ENCODE results near the gene SMIM33. TPM values are rescaled to one million over a fixed set of nuclear protein-coding genes. Genes with fewer than 3 reads are reported as not detected.

SMIM33 gene
- under 1 TPM in 1 of 2 experiments, not detected in 1; 0.08 TPM for total RNA-seq
- polyA plus RNA-seq (2013, experiment 1 of 2) = 0.29 TPM
- 0.65 TPM for polyA plus RNA-seq (2013, experiment 2 of 2)
- 0 to 2.0 (median 0.50) reads per million in 172 experiments for total RNA-seq

DNA sequence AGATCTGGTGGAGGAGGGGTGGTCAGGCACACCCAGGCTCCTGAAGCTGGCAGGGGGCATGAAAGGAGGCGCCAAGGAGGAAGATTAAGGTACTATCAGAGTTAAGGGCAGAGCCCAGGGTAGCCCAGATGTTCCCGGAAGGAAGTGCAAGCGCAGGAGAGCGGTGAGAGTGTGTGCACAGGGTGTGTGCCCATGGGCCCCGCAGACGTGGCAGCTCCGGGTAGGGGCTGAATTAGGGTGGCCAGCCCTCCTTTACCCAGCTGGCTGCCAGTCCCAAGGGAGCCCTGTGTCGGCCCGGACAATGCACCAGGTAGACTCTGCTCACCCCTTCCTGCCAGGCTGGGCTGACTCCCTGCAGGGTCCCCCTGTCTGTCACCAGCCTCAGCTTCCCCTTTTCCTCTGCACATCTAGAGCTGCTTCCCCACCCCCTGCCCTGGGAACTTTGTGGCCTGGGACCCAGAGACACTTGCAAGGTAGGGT lies at the start of gene SMIM33:
TSS of gene SMIM33 (plus strand) at position 184 of the 480 bp plus-strand sequence. CDS start at position 302, 118 bp downstream.
- H3K27ac ChIP-seq (ENCODE audit: low read depth in 1 of 2, low read length in 2 of 2) = peak within 1 kb of the TSS; percentile 64 to 65
- Mint-ChIP-seq H3K9me3 (no peaks in the 10 kb centered on the region), H3K4me3 (peak within 1 kb of the TSS; percentile 88), H3K27me3 (no peaks in the 10 kb centered on the region), H3K4me1 (ENCODE audit: low read depth) (peaks cover 77% of the 10 kb centered on the region), H3K27ac (peak within 1 kb of the TSS; percentile 92), H3K36me3 (ENCODE audit: low read depth) (peaks cover 10% of the 10 kb centered on the region)
- no peaks in the 10 kb centered on the region for H3K27me3 ChIP-seq (ENCODE audit: control insufficient read depth in 1 of 2, insufficient read depth in 2 of 2, low read length in 2 of 2)
- peak within 1 kb of the TSS; percentile 59 for H3K4me3 ChIP-seq (ENCODE audit: low read length)
- POLR2A ChIA-PET = interaction anchor here (0.6 to 3.6 kb wide), 10 partner anchors 8 to 90 kb away, joined by 3 to 42 read pairs (median 4); partner anchors contain the start of genes DNAJC18 and STING1
- no peaks in the 10 kb centered on the region for H3K9me3 ChIP-seq (ENCODE audit: control insufficient read depth in 1 of 2, insufficient read depth in 1 of 2, low read length in 2 of 2)
- no peak for TF ChIP-seq CTCF (IDR thresholded peaks at IDR 0.05)
- H3K36me3 ChIP-seq (ENCODE audit: insufficient read depth, low read length) = peaks cover 15% of the 10 kb centered on the region
- intact Hi-C loops (cut with DNase I, micrococcal nuclease) = loop anchor here (5.0 kb wide), 3 partner anchors 34 to 49 kb away; partner anchors contain the start of gene DNAJC18 (in 1 of the 2)
- ATAC-seq (ENCODE audit: poor library complexity) (peak; percentile 70), DNase-seq (peak in 10 of 14 experiments; percentile 27 to 70 (median 41))
- CTCF ChIA-PET = interaction anchor here (0.9 to 2.1 kb wide), 2 partner anchors 12 to 47 kb away, joined by 3 to 5 read pairs; no protein-coding TSS in a partner anchor
- peaks cover 85% of the 10 kb centered on the region for H3K4me1 ChIP-seq (ENCODE audit: insufficient read depth, low read length)

DNA sequence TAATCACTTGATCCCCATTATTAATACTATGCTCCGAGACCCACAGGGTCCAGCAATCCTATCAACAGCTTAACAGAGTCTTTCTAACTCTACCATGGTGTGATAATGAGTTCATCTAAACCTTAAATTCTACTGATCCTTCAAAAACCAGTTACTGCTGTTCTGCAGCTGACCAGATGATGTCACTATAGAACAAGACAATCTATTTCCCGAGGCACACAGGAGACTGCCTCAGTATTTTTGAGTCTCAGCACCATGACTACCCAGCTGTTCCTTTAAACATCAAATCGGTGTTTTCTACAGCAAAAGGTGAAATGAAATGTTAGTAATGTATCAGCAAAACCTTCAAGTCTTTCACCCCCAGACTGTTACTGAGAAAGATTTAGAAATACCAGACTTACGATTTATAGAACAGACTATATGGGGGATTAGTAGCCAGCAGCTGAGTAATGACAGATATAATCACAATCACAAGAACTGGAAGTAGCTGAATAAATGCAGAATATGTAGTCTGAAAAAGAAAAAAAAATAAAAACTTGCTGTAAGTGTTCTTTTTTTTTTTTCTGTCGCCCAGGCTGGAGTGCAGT lies 48.4 kb upstream of the SMIM33 start:
- peaks cover 16% of the 10 kb centered on the region for H3K36me3 ChIP-seq (ENCODE audit: insufficient read depth, low read length)
- intact Hi-C loops (cut with DNase I, micrococcal nuclease) = loop anchor here (1.0 to 10.0 kb wide), 8 partner anchors 36 to 345 kb away; partner anchors contain the start of gene SMIM33 (in 1 of the 2)
- H3K4me3 ChIP-seq (ENCODE audit: low read length) = no peak overlapping the region
- peak; percentile 93 for TF ChIP-seq CTCF (IDR thresholded peaks at IDR 0.05)
- ChIA-PET POLR2A (interaction anchor here (0.9 to 2.9 kb wide), 12 partner anchors 15 to 143 kb away, joined by 3 to 33 read pairs (median 6); partner anchors contain the start of genes DNAJC18, MATR3, SMIM33 and SPATA24), CTCF (interaction anchor here (0.6 to 7.2 kb wide), 36 partner anchors 9 to 343 kb away, joined by 3 to 132 read pairs (median 4); partner anchors contain the start of genes DNAJC18, ECSCR, PAIP2 and SPATA24)
- peaks cover 2% of the 10 kb centered on the region for H3K4me1 ChIP-seq (ENCODE audit: insufficient read depth, low read length)
- H3K36me3 Mint-ChIP-seq (ENCODE audit: low read depth) = peaks cover 60% of the 10 kb centered on the region
- peaks cover 14% of the 10 kb centered on the region for H3K4me1 Mint-ChIP-seq (ENCODE audit: low read depth)
- ATAC-seq (ENCODE audit: poor library complexity) (peak; percentile 99), DNase-seq (peak in 10 of 14 experiments; percentile 28 to 87 (median 50))
- peak overlapping the region; percentile 3 for H3K27ac Mint-ChIP-seq
- no peaks in the 10 kb centered on the region for H3K27me3 Mint-ChIP-seq
- no peak overlapping the region for H3K27ac ChIP-seq (ENCODE audit: low read depth in 1 of 2, low read length in 2 of 2)
- H3K27me3 ChIP-seq (ENCODE audit: control insufficient read depth in 1 of 2, insufficient read depth in 2 of 2, low read length in 2 of 2) = no peaks in the 10 kb centered on the region
- no peak overlapping the region for H3K4me3 Mint-ChIP-seq
- H3K9me3 Mint-ChIP-seq = no peaks in the 10 kb centered on the region
- no peaks in the 10 kb centered on the region for H3K9me3 ChIP-seq (ENCODE audit: control insufficient read depth in 1 of 2, insufficient read depth in 1 of 2, low read length in 2 of 2)

DNA sequence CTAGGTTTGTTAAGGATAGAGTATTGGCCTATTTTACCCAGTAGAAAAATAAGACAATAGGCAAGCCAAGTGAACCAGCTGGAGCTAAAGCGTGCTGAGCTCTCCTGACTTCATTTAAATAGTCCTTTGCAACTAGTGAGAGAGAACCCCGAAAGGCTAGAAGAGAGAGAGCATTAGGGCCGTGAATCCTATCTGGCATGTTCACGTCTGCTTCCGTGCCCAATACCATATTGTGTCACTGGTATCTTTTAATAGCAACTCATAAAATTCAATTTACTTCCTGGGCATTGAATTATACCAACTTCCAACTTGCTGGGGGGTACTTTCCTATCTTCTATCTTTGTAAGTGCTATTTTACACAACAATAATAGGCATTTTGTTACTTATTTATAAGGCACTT lies 45.3 kb upstream of the SMIM33 start:
- no peaks in the 10 kb centered on the region for H3K27me3 Mint-ChIP-seq
- ATAC-seq (ENCODE audit: poor library complexity) = no peak
- POLR2A ChIA-PET = interaction anchor here (1.4 kb wide), 1 partner anchor 68 kb away, joined by 3 read pairs; no protein-coding TSS in a partner anchor
- no peak for DNase-seq
- CTCF ChIA-PET = no interaction called here
- intact Hi-C loops (cut with DNase I, micrococcal nuclease) = loop anchor here in 1 of 2 experiments (10.0 kb wide), 1 partner anchor 189 kb away; no protein-coding TSS in a partner anchor
- H3K27ac Mint-ChIP-seq = no peak overlapping the region
- H3K27ac ChIP-seq (ENCODE audit: low read depth in 1 of 2, low read length in 2 of 2) = no peak overlapping the region
- H3K4me1 ChIP-seq (ENCODE audit: insufficient read depth, low read length) = peaks cover 6% of the 10 kb centered on the region
- peaks cover 23% of the 10 kb centered on the region for H3K4me1 Mint-ChIP-seq (ENCODE audit: low read depth)
- H3K4me3 Mint-ChIP-seq = no peak overlapping the region
- H3K36me3 ChIP-seq (ENCODE audit: insufficient read depth, low read length) = peaks cover 11% of the 10 kb centered on the region
- H3K27me3 ChIP-seq (ENCODE audit: control insufficient read depth in 1 of 2, insufficient read depth in 2 of 2, low read length in 2 of 2) = no peaks in the 10 kb centered on the region
- no peak for TF ChIP-seq CTCF (IDR thresholded peaks at IDR 0.05)
- H3K9me3 Mint-ChIP-seq = no peaks in the 10 kb centered on the region
- H3K4me3 ChIP-seq (ENCODE audit: low read length) = no peak overlapping the region
- H3K9me3 ChIP-seq (ENCODE audit: control insufficient read depth in 1 of 2, insufficient read depth in 1 of 2, low read length in 2 of 2) = no peaks in the 10 kb centered on the region
- H3K36me3 Mint-ChIP-seq (ENCODE audit: low read depth) = peaks cover 57% of the 10 kb centered on the region
